Colonic mucosa (tissue), 4 donors: Measurements from ENCODE around the gene BMAL1. TPM values are rescaled to one million over a fixed set of nuclear protein-coding genes. Genes with fewer than 3 reads are reported as not detected.

ENCODE experiments used
- DNase-seq: peaks from one replicate; pipeline ENCODE4 v3.0.0-alpha.2; 2020
- H3K27ac ChIP-seq: fragments of 200-600 bp; one replicate; pipeline ENCODE4 v1.8.0; 2021
- H3K27me3 ChIP-seq: fragments of 200-600 bp; one replicate; pipeline ENCODE4 v1.8.0; 2021
- H3K36me3 ChIP-seq: fragments of 200-600 bp; one replicate; pipeline ENCODE4 v1.8.0; 2021
- H3K4me1 ChIP-seq: fragments of 200-600 bp; one replicate; pipeline ENCODE4 v1.8.0; 2021; ENCODE audit warnings: mild to moderate bottlenecking
- H3K4me3 ChIP-seq: fragments of 200-600 bp; one replicate; pipeline ENCODE4 v1.8.0; 2021
- H3K9ac ChIP-seq, 2 donors: one replicate each; pipeline ENCODE4 v1.7.0; 2013; ENCODE audit warnings: control low read depth in 2 of 2, low read depth in 2 of 2, low read length in 2 of 2
- H3K9me3 ChIP-seq: fragments of 200-600 bp; one replicate; pipeline ENCODE4 v1.8.0; 2021
- CTCF ChIP-seq: fragments of 200-600 bp; IDR thresholded peaks from one replicate; pipeline ENCODE4 v1.8.0; 2022; ENCODE audit warnings: antibody characterized with exemption, mild to moderate bottlenecking
- intact Hi-C: fragments of 100-400 bp; cut with DNase I; formaldehyde crosslinking; loops from one replicate; pipeline ENCODE4 v1.14.1; 2022
- total RNA-seq, 2 donors: library from RNA; stranded (reverse); fragmentation: NEBNext Ultra II Directional in 1 of 2; extraction: Animal tissue kit (Norgen Biotek cat#: 25700) in 1 of 2; gene quantifications; one replicate each; pipeline ENCODE4 v1.2.1, GENCODE V29; 2021
- donor health status: healthy.
- donor health status: DM: no; HTN: no; CAD: no.
- donor health status: DM: no; HTN: no; CAD: no.

Gene BMAL1
- total RNA-seq, 2 donors from 2014 or later: 10.0 to 14.6 TPM

DNA sequence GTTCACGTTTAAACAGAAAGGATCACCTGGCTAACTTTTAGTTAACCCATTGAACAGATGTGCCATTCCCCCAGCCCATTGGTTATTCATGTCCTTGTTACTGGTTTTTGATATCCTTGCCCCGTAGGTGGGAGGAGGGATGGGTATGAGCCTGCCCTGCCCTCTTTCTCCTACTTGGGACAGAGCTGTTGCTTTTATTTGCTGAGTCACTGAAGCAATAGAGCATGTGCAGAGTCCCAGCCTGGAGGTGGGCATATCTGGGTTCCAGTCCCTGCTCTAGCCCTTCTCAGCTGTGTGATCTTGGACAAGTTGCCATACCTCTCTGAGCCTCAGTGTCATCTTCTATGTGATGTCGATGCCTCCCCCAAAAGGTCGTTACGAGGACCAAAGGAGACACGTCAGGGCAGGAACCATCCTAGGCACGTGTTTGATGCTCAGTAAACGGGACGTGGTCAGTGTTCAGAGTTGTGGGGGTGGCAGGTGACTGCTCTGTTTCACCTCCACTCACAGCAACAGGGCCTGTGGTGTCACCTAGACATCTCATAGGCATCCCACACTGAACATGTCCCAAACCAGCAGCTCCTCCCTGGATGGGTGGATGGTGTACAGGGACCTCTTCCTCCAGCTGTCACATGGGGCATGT, 61.0 kb downstream of the BMAL1 start:
- intact Hi-C loops: no loop called here
- H3K4me3 ChIP-seq: no peak overlapping the region
- H3K27me3 ChIP-seq: no peaks in the 10 kb centered on the region
- H3K27ac ChIP-seq: no peak overlapping the region
- peak overlapping the region in 1 of 2 donors; percentile 26 for H3K9ac ChIP-seq
- no peaks in the 10 kb centered on the region for H3K36me3 ChIP-seq
- DNase-seq: no peak
- peaks cover 7% of the 10 kb centered on the region for H3K4me1 ChIP-seq
- H3K9me3 ChIP-seq: no peaks in the 10 kb centered on the region
- no peak for TF ChIP-seq CTCF

- H3K27ac ChIP-seq: no peak overlapping the region
- H3K36me3 ChIP-seq: no peaks in the 10 kb centered on the region
- H3K4me1 ChIP-seq: no peaks in the 10 kb centered on the region
- TF ChIP-seq CTCF: no peak
- DNase-seq: no peak
- intact Hi-C loops: loop anchor here (10.0 kb wide), 1 partner anchor 375 kb away; no protein-coding TSS in a partner anchor
- no peaks in the 10 kb centered on the region for H3K9me3 ChIP-seq
- no peak overlapping the region for H3K9ac ChIP-seq
- no peaks in the 10 kb centered on the region for H3K27me3 ChIP-seq
- no peak overlapping the region for H3K4me3 ChIP-seq
Observed at GRCh38 chr11:13339195-13340153, 61.9 kb downstream of the BMAL1 start.

DNA sequence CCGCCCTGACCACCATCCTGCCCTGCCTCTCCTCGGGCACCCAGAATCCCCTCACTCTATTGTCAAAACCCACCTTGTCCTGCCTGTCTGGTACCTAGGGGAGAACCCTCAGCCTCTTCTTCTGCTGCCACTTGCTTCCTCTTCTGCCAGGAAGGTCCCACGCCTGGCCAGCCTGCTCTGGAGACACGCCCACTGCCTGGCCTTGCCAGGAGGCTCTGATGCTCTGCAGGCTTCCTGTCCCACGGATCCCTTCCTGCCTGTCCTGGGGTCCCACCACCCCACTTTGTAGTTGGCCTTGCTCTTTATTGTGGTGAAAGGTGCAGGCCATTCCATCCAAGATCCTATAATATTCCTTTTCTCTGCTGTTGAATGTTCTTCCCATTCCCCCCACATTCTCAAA, 63.4 kb downstream of the BMAL1 start:
- H3K4me1 ChIP-seq: no peaks in the 10 kb centered on the region
- TF ChIP-seq CTCF: no peak
- no peaks in the 10 kb centered on the region for H3K27me3 ChIP-seq
- H3K9me3 ChIP-seq: no peaks in the 10 kb centered on the region
- H3K36me3 ChIP-seq: no peaks in the 10 kb centered on the region
- H3K4me3 ChIP-seq: no peak overlapping the region
- DNase-seq: no peak
- H3K9ac ChIP-seq: no peak overlapping the region
- intact Hi-C loops: loop anchor here (10.0 kb wide), 1 partner anchor 376 kb away; no protein-coding TSS in a partner anchor
- H3K27ac ChIP-seq: no peak overlapping the region

DNA sequence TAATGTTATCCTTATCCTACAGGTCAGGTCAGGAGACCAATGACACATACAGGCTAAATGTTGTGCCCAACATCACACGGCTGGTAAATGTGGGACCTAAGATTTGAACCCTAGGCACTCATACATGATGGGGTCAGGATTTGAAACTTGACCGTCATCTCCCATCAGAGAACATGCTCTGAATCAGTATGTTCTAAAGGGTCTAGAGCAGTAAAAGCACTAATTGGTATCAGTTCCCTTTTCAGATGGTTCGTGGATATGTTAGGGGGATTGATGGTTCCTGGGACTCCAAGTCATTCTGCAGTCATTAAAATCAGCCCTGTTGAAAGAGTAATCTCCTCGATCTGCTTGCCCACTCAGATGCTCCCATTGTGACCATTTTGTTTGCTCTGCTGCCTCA, 65.5 kb downstream of the BMAL1 start:
- no peaks in the 10 kb centered on the region for H3K27me3 ChIP-seq
- H3K36me3 ChIP-seq: no peaks in the 10 kb centered on the region
- intact Hi-C loops: loop anchor here (2.0 to 10.0 kb wide), 2 partner anchors 132 to 378 kb away; no protein-coding TSS in a partner anchor
- H3K9me3 ChIP-seq: no peaks in the 10 kb centered on the region
- no peak overlapping the region for H3K4me3 ChIP-seq
- no peak overlapping the region for H3K9ac ChIP-seq
- no peak overlapping the region for H3K27ac ChIP-seq
- DNase-seq: no peak
- H3K4me1 ChIP-seq: no peaks in the 10 kb centered on the region
- no peak for TF ChIP-seq CTCF

DNA sequence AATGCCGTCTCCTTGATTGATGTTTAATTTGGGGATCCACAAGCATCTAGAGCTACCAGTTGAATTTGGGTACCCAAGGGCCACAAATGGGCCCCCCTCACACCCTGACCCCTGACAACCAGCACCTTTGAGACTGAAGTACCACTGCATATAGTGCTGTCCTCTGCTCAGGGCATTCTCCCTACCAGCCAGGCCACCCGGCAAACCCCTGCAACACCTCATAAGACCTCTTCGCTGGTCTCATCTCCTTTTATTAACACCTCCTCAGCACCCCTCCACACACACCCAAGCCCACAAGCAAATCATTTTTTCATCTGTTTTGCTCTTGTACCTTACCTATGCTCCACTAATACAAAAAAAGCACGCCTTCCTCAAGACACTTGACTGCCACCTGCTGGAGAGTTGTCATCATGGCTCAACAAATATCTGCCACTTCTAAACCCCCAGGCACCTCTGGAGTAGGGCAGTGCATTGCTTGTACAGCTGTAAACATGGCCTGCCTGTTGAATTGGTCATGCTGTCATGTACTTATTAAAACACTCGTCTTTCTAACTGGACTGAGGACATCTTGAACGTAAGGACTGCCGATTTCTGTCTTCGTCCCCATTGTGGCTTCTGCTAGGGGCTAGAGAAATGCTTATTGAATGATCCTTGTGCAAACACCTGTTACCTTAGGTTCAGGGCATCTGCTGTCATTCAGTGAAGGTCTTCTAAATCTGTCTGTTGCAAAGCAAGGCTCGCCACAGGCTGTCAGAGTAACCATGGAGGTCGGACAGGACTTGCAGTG, 66.5 kb downstream of the BMAL1 start:
- Histone ChIP-seq H3K36me3 (no peaks in the 10 kb centered on the region), H3K9ac (no peak overlapping the region), H3K9me3 (no peaks in the 10 kb centered on the region), H3K27me3 (no peaks in the 10 kb centered on the region), H3K27ac (no peak overlapping the region), H3K4me1 (no peaks in the 10 kb centered on the region), H3K4me3 (no peak overlapping the region)
- intact Hi-C loops: loop anchor here (2.0 to 10.0 kb wide), 2 partner anchors 133 to 379 kb away; no protein-coding TSS in a partner anchor
- peak; percentile 75 for DNase-seq
- peak; percentile 59 for TF ChIP-seq CTCF
